Mesenteric fat pad (tissue), 1 donor: ENCODE measurements around the gene SORCS2. TPM values are rescaled to one million over a fixed set of nuclear protein-coding genes. Genes with fewer than 3 reads are reported as not detected.

ENCODE experiments used
- DNase-seq: peaks from one replicate; pipeline ENCODE4 v3.0.0-alpha.2; 2020; ENCODE audit warnings: low spot score
- total RNA-seq: library from RNA; stranded (reverse); fragmentation: NEBNext Ultra II Directional; extraction: Animal tissue kit (Norgen Biotek cat#: 25700); gene quantifications from one replicate; pipeline ENCODE4 v1.2.1, GENCODE V29; 2021
- donor health status: DM: yes; HTN: yes; CAD: no.

SORCS2 gene
- total RNA-seq, 1 donor from 2014 or later, result 1.9 TPM

GRCh38 chr4:7638984-7639789 lies 446.8 kb downstream of the SORCS2 start:
- no peak for DNase-seq

- no peak for DNase-seq
Measured at GRCh38 chr4:7640136-7640535, 447.8 kb downstream of the SORCS2 start.

- DNase-seq, result no peak
Measured at GRCh38 chr4:7641712-7642111, 449.4 kb downstream of the SORCS2 start.

- DNase-seq, result no peak
Measured at GRCh38 chr4:7642741-7643458, 450.6 kb downstream of the SORCS2 start.

- no peak for DNase-seq
Measured at GRCh38 chr4:7645158-7645557, 452.8 kb downstream of the SORCS2 start.

- no peak for DNase-seq
Measured at GRCh38 chr4:7645956-7646355, 453.6 kb downstream of the SORCS2 start.

GRCh38 chr4:7646384-7647061 lies 454.2 kb downstream of the SORCS2 start:
- DNase-seq, result no peak

GRCh38 chr4:7647186-7647585 lies 454.8 kb downstream of the SORCS2 start:
- DNase-seq, result no peak

GRCh38 chr4:7647600-7648543 lies 455.5 kb downstream of the SORCS2 start:
- no peak for DNase-seq

- DNase-seq, result no peak
Measured at GRCh38 chr4:7648544-7649395, 456.4 kb downstream of the SORCS2 start.

- no peak for DNase-seq
Measured at GRCh38 chr4:7649411-7649740, 457.0 kb downstream of the SORCS2 start.

- no peak for DNase-seq
Measured at GRCh38 chr4:7649741-7650531, 457.6 kb downstream of the SORCS2 start.

GRCh38 chr4:7650606-7651385 lies 458.5 kb downstream of the SORCS2 start:
- DNase-seq, result no peak

GRCh38 chr4:7651461-7651921 lies 459.2 kb downstream of the SORCS2 start:
- no peak for DNase-seq

GRCh38 chr4:7652006-7652405 lies 459.7 kb downstream of the SORCS2 start:
- DNase-seq, result no peak

- DNase-seq, result no peak
Measured at GRCh38 chr4:7652451-7652881, 460.1 kb downstream of the SORCS2 start.

- no peak for DNase-seq
Measured at GRCh38 chr4:7652906-7653305, 460.6 kb downstream of the SORCS2 start.
